ENCODE results near the gene CMAS.
A peak's percentile ranks its signal among the peaks of the same experiment; 100 is the strongest.
"Not testable (repeated sequence)": the region's sequence is repeated elsewhere in the genome, so short reads cannot be mapped to it uniquely, and the experiment has no call there.

The CMAS gene

DNA sequence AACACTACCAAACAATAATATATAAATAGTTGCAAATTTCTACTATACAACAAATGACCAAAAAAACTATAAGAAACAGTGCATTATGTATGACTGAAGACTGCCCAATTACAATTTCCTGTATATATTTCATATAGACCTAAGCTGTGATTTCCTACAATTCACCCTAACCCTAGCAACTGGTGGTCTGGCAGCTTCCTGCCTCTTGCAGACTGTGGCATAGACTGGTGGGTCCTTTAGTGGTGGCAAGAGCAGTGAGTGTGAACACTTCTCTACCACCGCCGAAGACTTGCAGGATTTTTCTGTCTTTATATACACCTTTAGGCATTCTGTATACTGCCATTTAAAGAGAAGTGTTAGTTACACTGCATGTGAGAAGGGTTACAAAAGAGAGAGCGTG, 43.6 kb upstream of the CMAS start:
- H3K4me2 ChIP-seq (ENCODE audit: insufficient read depth, low read length): no peak overlapping the region
- no peaks in the 10 kb centered on the region for H3K4me1 ChIP-seq (ENCODE audit: insufficient read depth, low read length)
- no peaks in the 10 kb centered on the region for H3K27me3 ChIP-seq (ENCODE audit: insufficient read depth, low read length, poor library complexity)
- H3K36me3 ChIP-seq (ENCODE audit: insufficient read depth, low read length): no peaks in the 10 kb centered on the region
- DNase-seq: no peak
- no peak overlapping the region for H3K27ac ChIP-seq (ENCODE audit: low read length)
- H4K20me1 ChIP-seq (ENCODE audit: insufficient read depth, low read length): no peaks in the 10 kb centered on the region
- no peak overlapping the region for H2AFZ ChIP-seq (ENCODE audit: low read depth, low read length)
- H3K4me3 ChIP-seq (ENCODE audit: low read depth in 1 of 2, low read length in 2 of 2): no peak overlapping the region
- no peaks in the 10 kb centered on the region for H3K79me2 ChIP-seq (ENCODE audit: insufficient read depth, low read length)
- H3K9ac ChIP-seq (ENCODE audit: low read depth, low read length): no peak overlapping the region
- peak; percentile 64; the same call in 1 of the 3 replicates for ATAC-seq (ENCODE audit: insufficient read depth, low read depth)
- no peaks in the 10 kb centered on the region for H3K9me3 ChIP-seq (ENCODE audit: insufficient read depth, low read length, severe bottlenecking)
- no peak for TF ChIP-seq EZH2 (IDR thresholded peaks at IDR 0.05; ENCODE audit: borderline replicate concordance, low read depth, low read length, severe bottlenecking)
- TF ChIP-seq, protein P1, sequence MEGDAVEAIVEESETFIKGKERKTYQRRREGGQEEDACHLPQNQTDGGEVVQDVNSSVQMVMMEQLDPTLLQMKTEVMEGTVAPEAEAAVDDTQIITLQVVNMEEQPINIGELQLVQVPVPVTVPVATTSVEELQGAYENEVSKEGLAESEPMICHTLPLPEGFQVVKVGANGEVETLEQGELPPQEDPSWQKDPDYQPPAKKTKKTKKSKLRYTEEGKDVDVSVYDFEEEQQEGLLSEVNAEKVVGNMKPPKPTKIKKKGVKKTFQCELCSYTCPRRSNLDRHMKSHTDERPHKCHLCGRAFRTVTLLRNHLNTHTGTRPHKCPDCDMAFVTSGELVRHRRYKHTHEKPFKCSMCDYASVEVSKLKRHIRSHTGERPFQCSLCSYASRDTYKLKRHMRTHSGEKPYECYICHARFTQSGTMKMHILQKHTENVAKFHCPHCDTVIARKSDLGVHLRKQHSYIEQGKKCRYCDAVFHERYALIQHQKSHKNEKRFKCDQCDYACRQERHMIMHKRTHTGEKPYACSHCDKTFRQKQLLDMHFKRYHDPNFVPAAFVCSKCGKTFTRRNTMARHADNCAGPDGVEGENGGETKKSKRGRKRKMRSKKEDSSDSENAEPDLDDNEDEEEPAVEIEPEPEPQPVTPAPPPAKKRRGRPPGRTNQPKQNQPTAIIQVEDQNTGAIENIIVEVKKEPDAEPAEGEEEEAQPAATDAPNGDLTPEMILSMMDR (IDR thresholded peaks at IDR 0.05; ENCODE audit: borderline replicate concordance, extremely low read depth, low read length, poor library complexity, severe bottlenecking): no peak

DNA sequence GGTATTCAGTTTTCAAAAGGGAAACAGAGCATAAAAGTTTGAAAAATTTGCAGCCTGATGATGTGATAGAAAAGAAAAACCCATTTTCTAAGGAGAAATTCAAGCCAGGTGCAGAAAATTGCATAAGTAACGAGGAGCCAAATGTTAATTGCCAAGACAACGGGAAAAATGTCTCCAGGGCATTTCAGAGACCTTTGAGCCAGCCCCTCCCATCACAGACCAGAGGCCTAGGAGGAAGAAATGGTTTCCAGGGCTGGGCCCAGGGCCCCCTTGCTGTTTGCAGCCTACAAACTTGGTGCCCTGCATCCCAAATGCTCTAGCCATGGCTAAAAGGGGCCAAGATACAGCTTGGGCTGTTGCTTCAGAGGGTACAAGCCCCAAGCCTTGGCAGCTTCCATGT, 38.2 kb upstream of the CMAS start:
- H3K9ac ChIP-seq (ENCODE audit: low read depth, low read length): not testable (repeated sequence)

DNA sequence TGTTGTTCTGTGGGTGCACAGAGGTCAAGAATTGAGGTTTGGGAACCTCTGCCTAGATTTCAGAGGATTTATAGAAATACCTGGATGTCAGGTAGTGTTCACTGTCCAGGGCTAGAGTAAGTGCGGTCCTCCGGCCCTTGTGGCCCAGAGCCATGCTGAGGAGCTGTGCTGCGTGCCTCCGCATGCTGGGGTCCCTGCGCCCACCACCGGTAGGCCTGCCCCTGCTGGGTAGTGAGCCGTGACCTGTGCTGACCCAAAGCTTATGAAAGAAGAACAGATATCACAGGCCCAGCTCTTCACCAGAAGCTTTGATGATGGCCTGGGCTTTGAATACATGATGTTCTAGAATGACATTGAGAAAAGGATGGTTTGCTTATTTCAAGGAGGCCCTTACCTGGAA, 37.8 kb upstream of the CMAS start:
- TF ChIP-seq, protein P1 (IDR thresholded peaks at IDR 0.05; ENCODE audit: borderline replicate concordance, extremely low read depth, low read length, poor library complexity, severe bottlenecking): no peak
- TF ChIP-seq EZH2 (IDR thresholded peaks at IDR 0.05; ENCODE audit: borderline replicate concordance, low read depth, low read length, severe bottlenecking): no peak
- no peak for ATAC-seq (ENCODE audit: insufficient read depth, low read depth)

More for the DNA sequence above, 38.2 kb upstream of the CMAS start:
- H3K79me2 ChIP-seq (ENCODE audit: insufficient read depth, low read length); H3K4me2 ChIP-seq (ENCODE audit: insufficient read depth, low read length); H3K27me3 ChIP-seq (ENCODE audit: insufficient read depth, low read length, poor library complexity); H3K36me3 ChIP-seq (ENCODE audit: insufficient read depth, low read length); DNase-seq; ATAC-seq (ENCODE audit: insufficient read depth, low read depth); H3K4me1 ChIP-seq (ENCODE audit: insufficient read depth, low read length); H3K9me3 ChIP-seq (ENCODE audit: insufficient read depth, low read length, severe bottlenecking); H3K4me3 ChIP-seq (ENCODE audit: low read depth in 1 of 2, low read length in 2 of 2); H2AFZ ChIP-seq (ENCODE audit: low read depth, low read length); H3K27ac ChIP-seq (ENCODE audit: low read length); H4K20me1 ChIP-seq (ENCODE audit: insufficient read depth, low read length): not testable (repeated sequence)

DNA sequence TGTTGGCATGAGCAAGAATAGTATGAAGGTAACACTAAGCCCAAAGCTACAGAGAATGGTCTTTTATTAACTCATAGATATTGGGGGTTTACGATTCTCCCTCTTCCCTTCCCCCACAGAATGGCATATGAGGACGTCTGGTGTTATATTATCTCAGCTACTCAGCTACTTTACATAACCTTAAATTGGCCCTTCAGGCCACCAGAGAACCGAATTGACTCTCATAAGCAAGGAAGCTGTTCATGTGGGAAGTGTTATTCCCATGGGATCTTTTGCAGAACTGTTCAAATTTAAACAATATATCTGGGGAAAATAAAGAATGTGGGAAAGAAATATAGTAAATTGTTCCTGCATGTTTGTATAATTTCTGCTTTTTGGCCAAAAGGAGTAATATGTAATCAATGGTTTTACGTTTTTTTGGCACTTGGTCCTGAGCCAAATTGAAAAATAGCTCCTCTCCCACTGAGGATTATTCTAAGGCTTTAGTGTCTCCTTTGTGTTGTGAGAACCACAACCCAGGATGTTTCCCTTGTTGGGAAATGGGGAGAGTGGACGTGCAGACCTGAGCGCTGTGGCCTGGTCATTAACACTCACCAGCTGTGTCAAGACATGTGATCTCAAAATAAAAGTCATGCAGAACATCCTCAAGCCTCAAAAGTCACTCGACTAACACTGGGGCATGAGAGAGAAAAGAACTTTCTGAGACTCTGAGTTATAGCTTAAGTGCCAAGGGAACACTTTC, 31.8 kb upstream of the CMAS start:
- no peak overlapping the region for H3K4me3 ChIP-seq (ENCODE audit: low read depth in 1 of 2, low read length in 2 of 2)
- H4K20me1 ChIP-seq (ENCODE audit: insufficient read depth, low read length): no peaks in the 10 kb centered on the region
- peaks cover 3% of the 10 kb centered on the region for H3K27me3 ChIP-seq (ENCODE audit: insufficient read depth, low read length, poor library complexity)
- ATAC-seq (ENCODE audit: insufficient read depth, low read depth): no peak
- no peaks in the 10 kb centered on the region for H3K4me1 ChIP-seq (ENCODE audit: insufficient read depth, low read length)
- H3K9me3 ChIP-seq (ENCODE audit: insufficient read depth, low read length, severe bottlenecking): no peaks in the 10 kb centered on the region
- no peak for DNase-seq
- no peaks in the 10 kb centered on the region for H3K79me2 ChIP-seq (ENCODE audit: insufficient read depth, low read length)
- TF ChIP-seq EZH2 (IDR thresholded peaks at IDR 0.05; ENCODE audit: borderline replicate concordance, low read depth, low read length, severe bottlenecking): no peak
- TF ChIP-seq, protein P1 (IDR thresholded peaks at IDR 0.05; ENCODE audit: borderline replicate concordance, extremely low read depth, low read length, poor library complexity, severe bottlenecking): no peak
- H2AFZ ChIP-seq (ENCODE audit: low read depth, low read length): no peak overlapping the region
- no peak overlapping the region for H3K4me2 ChIP-seq (ENCODE audit: insufficient read depth, low read length)
- no peak overlapping the region for H3K27ac ChIP-seq (ENCODE audit: low read length)
- no peaks in the 10 kb centered on the region for H3K36me3 ChIP-seq (ENCODE audit: insufficient read depth, low read length)
- no peak overlapping the region for H3K9ac ChIP-seq (ENCODE audit: low read depth, low read length)

More for the DNA sequence above, 37.8 kb upstream of the CMAS start:
- no peaks in the 10 kb centered on the region for H3K9me3 ChIP-seq (ENCODE audit: insufficient read depth, low read length, severe bottlenecking)
- H3K27me3 ChIP-seq (ENCODE audit: insufficient read depth, low read length, poor library complexity): no peaks in the 10 kb centered on the region
- H3K4me1 ChIP-seq (ENCODE audit: insufficient read depth, low read length): no peaks in the 10 kb centered on the region
- H3K4me3 ChIP-seq (ENCODE audit: low read depth in 1 of 2, low read length in 2 of 2): no peak overlapping the region
- no peak overlapping the region for H3K4me2 ChIP-seq (ENCODE audit: insufficient read depth, low read length)
- H3K36me3 ChIP-seq (ENCODE audit: insufficient read depth, low read length): no peaks in the 10 kb centered on the region
- no peaks in the 10 kb centered on the region for H4K20me1 ChIP-seq (ENCODE audit: insufficient read depth, low read length)
- no peak overlapping the region for H3K9ac ChIP-seq (ENCODE audit: low read depth, low read length)
- H3K27ac ChIP-seq (ENCODE audit: low read length): no peak overlapping the region
- no peak for DNase-seq
- no peak overlapping the region for H2AFZ ChIP-seq (ENCODE audit: low read depth, low read length)
- H3K79me2 ChIP-seq (ENCODE audit: insufficient read depth, low read length): no peaks in the 10 kb centered on the region
